ENCODE data around the gene SEC16A.

The SEC16A gene

GRCh38 chr9:136482793-136483588 is at the start of gene SEC16A:
SEC16A (minus strand) TSS chr9:136483040; CDS start chr9:136477615, 5,425 bp downstream.
- peak; percentile 99 for DNase-seq

- no peak for DNase-seq
These were observed 49.3 kb upstream of the SEC16A start for GRCh38 chr9:136531904-136532798.

GRCh38 chr9:136531186-136531903 is 48.5 kb upstream of the SEC16A start:
- DNase-seq, result no peak

- DNase-seq, result no peak
These were observed 47.7 kb upstream of the SEC16A start for GRCh38 chr9:136530461-136531089.

- DNase-seq, result no peak
These were observed 46.9 kb upstream of the SEC16A start for GRCh38 chr9:136529516-136530460.

GRCh38 chr9:136528716-136529341 is 46.0 kb upstream of the SEC16A start:
- DNase-seq, result no peak

- no peak for DNase-seq
These were observed 45.2 kb upstream of the SEC16A start for GRCh38 chr9:136527721-136528710.

GRCh38 chr9:136527131-136527530 is 44.3 kb upstream of the SEC16A start:
- no peak for DNase-seq

GRCh38 chr9:136526625-136527066 is 43.8 kb upstream of the SEC16A start:
- DNase-seq, result no peak

GRCh38 chr9:136525841-136526499 is 43.1 kb upstream of the SEC16A start:
- DNase-seq, result no peak

GRCh38 chr9:136525207-136525606 is 42.4 kb upstream of the SEC16A start:
- DNase-seq, result no peak

- DNase-seq, result no peak
These were observed 39.7 kb upstream of the SEC16A start for GRCh38 chr9:136522314-136523237.

GRCh38 chr9:136521537-136521936 is 38.7 kb upstream of the SEC16A start:
- DNase-seq, result no peak

GRCh38 chr9:136520053-136520540 is 37.3 kb upstream of the SEC16A start:
- no peak for DNase-seq

GRCh38 chr9:136519263-136520052 is 36.6 kb upstream of the SEC16A start:
- no peak for DNase-seq

- DNase-seq, result no peak
These were observed 35.8 kb upstream of the SEC16A start for GRCh38 chr9:136518623-136519022.

GRCh38 chr9:136517950-136518349 is 35.1 kb upstream of the SEC16A start:
- no peak for DNase-seq
